ENCODE data around the gene UGT1A1. TPM values are rescaled to one million over a fixed set of nuclear protein-coding genes. Genes with fewer than 3 reads are reported as not detected.
A peak's percentile ranks its signal among the peaks of the same experiment; 100 is the strongest.

Gene UGT1A1
- total and polyA plus RNA-seq, 4 donors: 145 to 386 (median 288) TPM; not detected in 1

- Histone ChIP-seq H3K27ac (ENCODE audit: low read depth in 1 of 2, low read length in 2 of 2) (peak overlapping the region; percentile 49 to 65), H3K4me3 (ENCODE audit: low read depth in 1 of 3, low read length in 3 of 3) (peak overlapping the region in 1 of 3 donors; percentile 22), H3K9me3 (ENCODE audit: control insufficient read depth in 4 of 4, low read length in 3 of 4) (no peaks in the 10 kb centered on the region), H3K4me1 (ENCODE audit: control insufficient read depth in 4 of 4, insufficient read depth in 4 of 4, low read length in 3 of 4) (peaks cover 16 to 64% (median 39%) of the 10 kb centered on the region in 4 donors), H3K36me3 (ENCODE audit: control insufficient read depth in 4 of 4, insufficient read depth in 3 of 4, low read depth in 1 of 4, low read length in 3 of 4) (peaks cover 0 to 4% (median 2%) of the 10 kb centered on the region in 4 donors), H3K27me3 (ENCODE audit: control insufficient read depth in 4 of 4, insufficient read depth in 4 of 4, low read length in 3 of 4) (no peaks in the 10 kb centered on the region), H3K9ac (ENCODE audit: low read depth in 1 of 2, low read length in 2 of 2) (no peak overlapping the region)
- WGBS: 36% methylated on average over 5 of the region's 5 CpGs
- no peak for DNase-seq (ENCODE audit: low spot score)
- TF ChIP-seq GABPA (IDR thresholded peaks at IDR 0.05 in 1 of 2, conservative IDR thresholded peaks at IDR 0.05 in 1 of 2) (peak in 1 of 2 donors; percentile 17), JUND (IDR thresholded peaks at IDR 0.05) (peak; percentile 88 to 90), YY1 (IDR thresholded peaks at IDR 0.05) (peak; percentile 78), FOXA2 (IDR thresholded peaks at IDR 0.05) (peak; percentile 72), CTCF (IDR thresholded peaks at IDR 0.05; ENCODE audit: low read depth, low read length, missing input control) (no peak), HNF4G (IDR thresholded peaks at IDR 0.05) (peak; percentile 86), EGR1 (IDR thresholded peaks at IDR 0.05; ENCODE audit: low read depth in 2 of 2) (peak; percentile 50 to 59), RXRA (IDR thresholded peaks at IDR 0.05) (peak; percentile 96 to 98), REST (IDR thresholded peaks at IDR 0.05) (peak; percentile 59), ATF3 (IDR thresholded peaks at IDR 0.05) (peak; percentile 32), ZBTB33 (IDR thresholded peaks at IDR 0.05) (peak; percentile 87), FOXA1 (IDR thresholded peaks at IDR 0.05) (no peak), SP1 (IDR thresholded peaks at IDR 0.05) (peak; percentile 94), HNF4A (conservative IDR thresholded peaks at IDR 0.05) (peak; percentile 97 to 98), TAF1 (conservative IDR thresholded peaks at IDR 0.05) (no peak), MAX (IDR thresholded peaks at IDR 0.05) (peak; percentile 59), RAD21 (IDR thresholded peaks at IDR 0.05) (peak; percentile 37 to 55), NR2F2 (IDR thresholded peaks at IDR 0.05) (no peak)
Observed at GRCh38 chr2:233745073-233745755, 14.9 kb upstream of the UGT1A1 start.

All from liver (tissue), 9 donors.